A375 (cell line): ENCODE data around the gene ARV1. TPM values are rescaled to one million over a fixed set of nuclear protein-coding genes. Genes with fewer than 3 reads are reported as not detected.

Experiments used
- total RNA-seq: library from RNA; depleted of rRNA; stranded (reverse); fragments of >200 nt; shearing (Covaris generic); gene quantifications from 2 replicates; pipeline ENCODE4 v1.2.3, GENCODE V29; 2014; rRNA removed

ARV1 gene
- total RNA-seq, result 19.5 and 22.9 TPM in 2 replicates

DNA sequence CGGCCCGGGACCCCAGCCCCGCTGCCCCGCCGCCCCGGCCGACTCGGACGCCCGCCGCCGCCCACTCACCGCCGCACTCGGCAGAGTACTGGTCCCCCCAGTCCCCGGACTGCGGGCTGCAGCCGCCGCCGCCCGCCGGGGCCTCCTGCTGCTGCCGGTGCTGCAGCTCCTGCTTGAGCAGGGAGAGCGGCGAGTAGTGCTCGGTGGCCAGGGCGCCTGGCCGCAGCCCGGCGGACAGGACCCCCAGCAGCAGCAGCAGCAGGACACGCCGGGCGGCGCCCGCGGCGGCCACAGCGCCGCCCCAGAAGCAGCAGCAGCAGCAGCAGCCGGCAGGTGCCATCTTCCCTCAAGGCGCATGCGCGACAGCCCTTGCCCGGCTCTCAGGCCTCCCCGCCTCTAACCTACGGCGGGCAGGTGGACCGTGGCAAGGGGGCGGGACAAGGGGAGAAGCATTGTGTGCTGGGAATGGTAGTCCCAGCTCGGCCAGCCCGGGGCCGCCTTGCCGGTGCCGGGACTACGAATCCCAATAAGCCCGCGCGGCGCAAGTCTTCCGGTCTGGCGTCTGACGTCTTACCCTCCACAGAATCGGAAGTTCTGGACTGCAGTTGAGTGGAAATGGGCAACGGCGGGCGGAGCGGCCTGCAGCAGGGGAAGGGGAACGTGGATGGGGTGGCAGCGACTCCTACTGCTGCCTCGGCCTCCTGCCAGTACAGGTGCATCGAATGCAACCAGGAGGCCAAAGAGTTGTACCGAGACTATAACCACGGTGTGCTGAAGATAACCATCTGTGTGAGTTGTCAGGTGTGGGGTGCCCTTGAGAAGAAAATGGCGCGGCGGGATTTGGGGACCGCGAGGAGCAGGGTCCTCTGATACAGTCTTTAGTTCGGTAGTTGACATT lies at the start of gene ARV1, which contains the start of gene TTC13:
Gene ARV1, plus strand, starts transcription at position 604 of the 898 bp plus-strand sequence. Its CDS starts 12 bp downstream, at position 616.
Gene TTC13, minus strand, starts transcription at position 371 of the 898 bp plus-strand sequence. Its CDS starts 31 bp downstream, at position 340.

DNA sequence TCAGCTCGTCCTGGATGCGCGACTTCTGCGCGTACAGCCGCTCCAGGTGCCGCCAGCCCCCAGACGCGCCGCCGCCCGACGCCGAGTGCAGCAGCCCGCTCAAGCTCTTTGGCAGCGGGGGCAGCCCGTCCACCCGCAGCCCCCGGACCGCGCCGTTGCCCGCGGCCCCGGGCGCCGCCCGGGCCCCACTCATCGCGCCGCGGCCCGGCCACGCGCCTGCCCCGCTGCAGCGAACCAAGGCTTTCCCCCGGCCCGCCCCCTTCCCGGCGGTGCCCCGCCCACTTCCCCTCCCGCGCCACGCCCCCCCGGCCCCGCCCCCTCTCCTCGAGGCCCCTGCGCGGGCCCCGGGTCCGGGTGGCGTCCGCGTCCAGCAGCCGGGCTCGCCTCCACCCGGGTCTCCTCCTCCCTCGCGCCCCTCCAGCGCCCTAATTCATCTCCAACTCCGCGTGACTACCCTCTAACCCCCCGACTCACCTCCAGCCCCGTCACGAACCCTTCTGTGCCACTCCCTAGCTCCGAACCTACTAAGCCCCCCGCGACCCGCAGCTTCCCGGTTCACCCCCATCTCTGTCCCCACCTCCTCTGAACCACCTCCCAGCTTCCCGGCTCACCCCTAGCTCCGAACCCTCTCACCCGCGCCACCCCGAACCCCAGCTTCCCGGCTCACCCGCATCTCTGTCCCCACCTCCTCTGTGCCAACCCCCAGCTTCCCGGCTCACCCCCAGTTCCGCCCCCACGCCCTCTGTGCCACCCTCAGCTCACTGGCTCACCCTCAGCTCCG lies 61.3 kb downstream of the ARV1 start, which contains the start of gene FAM89A:
Gene FAM89A, minus strand, starts transcription at position 236 of the 781 bp plus-strand sequence. Its CDS starts 43 bp downstream, at position 193.

Other genes starting within 250 kb of the ARV1 start
- not detected in 2 replicates for gene CAPN9, start 231.7 kb upstream of the ARV1 start, total RNA-seq
- 20.0 and 25.3 TPM in 2 replicates for gene C1orf198, start 110.6 kb upstream of the ARV1 start, total RNA-seq
- gene TTC13, start 233 bp upstream of the ARV1 start, total RNA-seq, result 15.5 and 17.7 TPM in 2 replicates
- gene FAM89A, start 61.2 kb downstream of the ARV1 start, total RNA-seq, result 23.8 and 25.7 TPM in 2 replicates
- gene TRIM67, start 183.0 kb downstream of the ARV1 start, total RNA-seq, result under 0.01 TPM in 1 of 2 replicates, not detected in the other